GM23248 (cell line): Measurements from ENCODE around the gene FAM89B.

ENCODE experiments used
- EZH2 ChIP-seq: fragments of 200-600 bp; sonication (generic); IDR thresholded peaks from 2 replicates; pipeline ENCODE4 v1.6.1; 2018; ENCODE audit warnings: antibody characterized with exemption, mild to moderate bottlenecking; ENCODE audit not compliant: insufficient read depth, poor library complexity, severe bottlenecking
- EZH2phosphoT487 ChIP-seq: fragments of 200-600 bp; sonication (generic); IDR thresholded peaks from 2 replicates; pipeline ENCODE4 v1.6.1; 2018; ENCODE audit warnings: antibody characterized with exemption, moderate library complexity, mild to moderate bottlenecking, low read depth; ENCODE audit not compliant: insufficient read depth

DNA sequence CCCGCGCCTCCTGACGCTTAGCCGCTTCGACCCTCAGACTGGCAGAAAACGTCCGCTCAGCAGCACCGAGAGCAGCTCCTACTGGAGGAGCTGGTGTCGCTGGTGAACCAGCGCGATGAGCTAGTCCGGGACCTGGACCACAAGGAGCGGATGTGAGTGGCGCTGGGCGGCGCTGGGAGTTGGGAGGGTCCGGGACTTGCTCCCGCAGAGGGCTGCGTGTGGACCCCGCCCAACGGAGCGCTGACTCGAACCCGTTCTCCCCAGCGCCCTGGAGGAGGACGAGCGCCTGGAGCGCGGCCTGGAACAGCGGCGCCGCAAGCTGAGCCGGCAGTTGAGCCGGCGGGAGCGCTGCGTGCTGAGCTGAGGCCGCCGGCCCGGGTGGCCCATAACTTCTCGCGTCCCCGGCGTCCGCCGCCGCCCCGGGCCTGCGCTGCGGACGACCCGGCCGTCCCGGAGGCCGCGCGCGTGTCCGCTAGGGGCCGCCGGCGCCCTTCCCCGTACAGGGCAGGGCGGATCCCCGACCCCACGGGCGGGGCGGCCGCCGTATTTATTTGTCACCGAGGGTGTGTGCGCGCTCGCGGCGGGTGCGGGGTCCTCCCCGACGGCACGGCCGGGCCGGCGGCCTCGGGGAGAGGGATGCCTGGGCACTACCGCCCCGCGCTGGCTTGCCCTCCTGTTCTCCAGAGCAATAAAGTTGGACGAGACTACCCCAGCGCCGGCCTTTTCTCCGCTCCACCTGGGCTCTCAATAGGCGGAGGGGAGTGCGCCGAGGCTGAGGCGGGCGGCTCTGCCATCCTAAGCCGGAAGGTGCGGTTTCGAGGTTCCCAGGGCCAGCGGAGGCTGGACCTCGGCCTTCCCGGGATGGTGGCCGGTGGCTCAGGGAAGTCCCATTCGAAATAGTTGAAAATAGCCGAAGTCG is 19.9 kb downstream of the FAM89B start:
- TF ChIP-seq EZH2 (no peak), EZH2phosphoT487 (no peak)
